Naive B cell (primary cell): ENCODE data around the gene ABHD18. TPM values are rescaled to one million over a fixed set of nuclear protein-coding genes. Genes with fewer than 3 reads are reported as not detected.
"Not testable (repeated sequence)": the region's sequence is repeated elsewhere in the genome, so short reads cannot be mapped to it uniquely, and the experiment has no call there.

Experiments used
- ATAC-seq, 2 donors: fragments of 150-1000 bp; cut with Tn5 transposase; 2 replicates each; pipeline ENCODE4 v1.10.0; 2021; ENCODE audit warnings: low read depth in 2 of 2, mild to moderate bottlenecking in 2 of 2, moderate library complexity in 2 of 2
- DNase-seq: peaks from one replicate; pipeline ENCODE4 v3.0.0; 2022
- H3K27ac Mint-ChIP-seq, 6 donors: one replicate each; pipeline ENCODE4 v1.8.0; 2020 to 2022; ENCODE audit warnings: mild to moderate bottlenecking in 6 of 6, mixed read lengths in 6 of 6, moderate library complexity in 5 of 6, inconsistent platforms in 2 of 6
- H3K27me3 Mint-ChIP-seq, 3 donors: one replicate each; pipeline ENCODE4 v1.8.0; 2021 to 2022; ENCODE audit warnings: mixed read lengths in 3 of 3, mild to moderate bottlenecking in 1 of 3
- H3K36me3 Mint-ChIP-seq, 2 donors: one replicate each; pipeline ENCODE4 v1.8.0; 2020 to 2022; ENCODE audit warnings: mixed read lengths in 2 of 2, inconsistent platforms in 1 of 2, mild to moderate bottlenecking in 1 of 2
- H3K4me1 Mint-ChIP-seq, 3 donors: one replicate each; pipeline ENCODE4 v1.8.0; 2020 to 2022; ENCODE audit warnings: mixed read lengths in 3 of 3, inconsistent platforms in 1 of 3, mild to moderate bottlenecking in 1 of 3, moderate library complexity in 1 of 3
- H3K4me3 Mint-ChIP-seq, 8 donors: one replicate each; pipeline ENCODE4 v1.8.0; 2020 to 2022; ENCODE audit warnings: mild to moderate bottlenecking in 8 of 8, mixed read lengths in 8 of 8, moderate library complexity in 8 of 8, inconsistent platforms in 2 of 8
- H3K9me3 Mint-ChIP-seq, 7 donors: one replicate each; pipeline ENCODE4 v1.8.0; 2020 to 2022; ENCODE audit warnings: mixed read lengths in 7 of 7, mild to moderate bottlenecking in 5 of 7, inconsistent platforms in 2 of 7, moderate library complexity in 1 of 7
- polyA plus RNA-seq, 6 donors: library from polyadenylated mRNA; unstranded; fragments of 300-500 nt; fragmentation: Illumina TruSeq; gene quantifications; one replicate each; pipeline ENCODE4 v1.2.3, GENCODE V29; 2021; ENCODE audit warnings: low read depth in 6 of 6

The ABHD18 gene
- polyA plus RNA-seq, 6 donors from 2014 or later, result 3.4 to 12.3 (median 8.5) TPM

- ATAC-seq (peak; percentile 38 to 43), DNase-seq (peak; percentile 67)
- H3K4me3 Mint-ChIP-seq, result peak overlapping the region; percentile 82 to 98 (median 96)
- H3K36me3 Mint-ChIP-seq, result no peaks in the 10 kb centered on the region
- no peaks in the 10 kb centered on the region for H3K27me3 Mint-ChIP-seq
- H3K27ac Mint-ChIP-seq, result peak overlapping the region; percentile 94 to 98 (median 97)
- no peaks in the 10 kb centered on the region for H3K9me3 Mint-ChIP-seq
- H3K4me1 Mint-ChIP-seq, result peaks cover 10 to 42% (median 35%) of the 10 kb centered on the region in 3 donors
Measured at GRCh38 chr4:127965803-127966175, 583 bp downstream of the ABHD18 start.

DNA sequence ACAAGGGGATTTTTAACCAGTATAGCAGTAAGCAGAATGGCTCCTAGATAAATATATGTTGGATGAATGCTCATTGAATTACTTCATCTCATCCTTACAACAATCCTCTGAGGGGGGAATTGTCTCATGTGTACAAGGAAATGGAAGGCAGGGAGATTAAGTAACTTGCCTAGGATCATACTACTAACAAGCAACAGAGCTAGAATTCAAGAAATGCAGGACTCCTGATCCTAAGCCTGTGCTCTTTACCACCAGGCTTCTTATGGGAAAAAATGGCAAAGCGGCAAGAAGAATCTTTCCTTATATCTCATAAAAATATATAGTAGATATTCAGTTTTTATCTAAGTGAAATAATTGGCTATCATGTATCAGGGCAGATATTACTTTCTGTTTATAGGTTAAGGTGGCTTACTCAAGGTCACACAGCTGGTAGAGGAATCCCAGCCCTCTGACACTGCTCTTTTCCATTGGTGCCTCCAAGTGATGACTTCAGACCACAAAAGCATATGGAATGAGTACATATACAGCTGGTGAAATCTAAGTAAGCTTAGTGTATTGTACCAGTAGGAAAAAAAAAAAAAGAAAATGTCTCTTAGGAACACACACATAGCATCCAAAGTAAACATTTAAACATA, 2.1 kb downstream of the ABHD18 start:
- Mint-ChIP-seq H3K27me3 (no peaks in the 10 kb centered on the region), H3K9me3 (no peaks in the 10 kb centered on the region), H3K4me1 (peaks cover 10 to 44% (median 40%) of the 10 kb centered on the region in 3 donors), H3K27ac (peak overlapping the region in 3 of 6 donors; percentile 12 to 68 (median 57)), H3K36me3 (no peaks in the 10 kb centered on the region), H3K4me3 (peak overlapping the region in 4 of 8 donors; percentile 34 to 98 (median 64))
- DNase-seq (no peak), ATAC-seq (no peak)

GRCh38 chr4:127968586-127968985, 3.4 kb downstream of the ABHD18 start:
- DNase-seq, result no peak
- Mint-ChIP-seq H3K27ac (peak overlapping the region in 1 of 6 donors; percentile 56), H3K27me3 (no peaks in the 10 kb centered on the region), H3K9me3 (no peaks in the 10 kb centered on the region), H3K36me3 (no peaks in the 10 kb centered on the region), H3K4me3 (peak overlapping the region in 1 of 8 donors; percentile 47), H3K4me1 (peaks cover 10 to 35% (median 31%) of the 10 kb centered on the region in 3 donors)
- no peak for ATAC-seq

DNA sequence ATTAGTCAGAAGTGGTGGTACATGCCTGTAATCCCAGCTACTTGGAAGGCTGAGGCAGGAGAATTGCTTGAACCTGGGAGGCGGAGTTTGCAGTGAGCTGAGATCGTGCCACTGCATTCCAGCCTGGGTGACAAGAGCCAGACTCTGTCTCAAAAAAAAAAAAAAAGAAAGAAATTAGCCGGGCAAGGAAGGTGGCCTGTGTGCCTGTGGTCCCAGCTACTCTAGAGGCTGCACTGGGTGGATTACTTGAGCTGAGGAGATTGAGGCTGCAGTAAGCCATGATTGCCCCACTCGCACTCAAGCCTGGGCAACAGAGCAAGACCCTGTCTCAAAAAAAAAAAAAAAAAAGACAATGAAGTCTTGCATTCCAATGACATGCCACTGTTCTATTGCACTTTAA, 5.7 kb downstream of the ABHD18 start:
- not testable (repeated sequence) for H3K36me3 Mint-ChIP-seq, DNase-seq, H3K4me3 Mint-ChIP-seq, H3K27me3 Mint-ChIP-seq, H3K9me3 Mint-ChIP-seq, H3K27ac Mint-ChIP-seq, ATAC-seq
- H3K4me1 Mint-ChIP-seq, result peaks cover 7 to 22% (median 20%) of the 10 kb centered on the region in 3 donors

GRCh38 chr4:127975121-127975770, 10.0 kb downstream of the ABHD18 start:
- H3K9me3 Mint-ChIP-seq, result no peaks in the 10 kb centered on the region
- no peak for ATAC-seq
- peaks cover 4 to 14% (median 5%) of the 10 kb centered on the region in 3 donors for H3K4me1 Mint-ChIP-seq
- no peaks in the 10 kb centered on the region for H3K27me3 Mint-ChIP-seq
- DNase-seq, result no peak
- H3K27ac Mint-ChIP-seq, result no peak overlapping the region
- H3K4me3 Mint-ChIP-seq, result no peak overlapping the region
- peaks cover 0 to 7% of the 10 kb centered on the region in 2 donors for H3K36me3 Mint-ChIP-seq

DNA sequence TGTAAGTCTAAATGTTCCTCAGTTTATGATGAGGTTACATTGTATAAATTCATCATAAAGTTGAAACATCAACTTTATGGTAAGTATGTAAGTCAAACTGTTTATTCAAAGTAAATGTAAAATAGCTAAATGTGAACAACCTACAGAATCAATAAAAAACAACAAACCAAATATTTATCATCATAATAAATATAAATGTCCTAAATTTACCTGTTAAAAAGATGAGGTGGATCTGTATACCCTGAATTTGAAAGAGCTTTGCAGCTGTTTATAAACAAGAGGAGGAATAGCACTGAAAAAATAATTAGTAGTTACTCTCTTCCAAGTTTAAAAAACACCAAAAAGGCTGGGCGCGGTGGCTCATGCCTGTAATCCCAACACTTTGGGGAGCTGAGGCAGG, 13.7 kb downstream of the ABHD18 start:
- no peaks in the 10 kb centered on the region for H3K9me3 Mint-ChIP-seq
- peaks cover 0 to 7% of the 10 kb centered on the region in 2 donors for H3K36me3 Mint-ChIP-seq
- no peak overlapping the region for H3K4me3 Mint-ChIP-seq
- no peaks in the 10 kb centered on the region for H3K27me3 Mint-ChIP-seq
- H3K27ac Mint-ChIP-seq, result no peak overlapping the region
- no peak for DNase-seq
- ATAC-seq, result no peak
- H3K4me1 Mint-ChIP-seq, result peaks cover 0 to 7% (median 5%) of the 10 kb centered on the region in 3 donors

GRCh38 chr4:127982445-127982844, 17.2 kb downstream of the ABHD18 start:
- ATAC-seq (no peak), DNase-seq (no peak)
- H3K36me3 Mint-ChIP-seq, result peaks cover 7 to 15% of the 10 kb centered on the region in 2 donors
- H3K4me3 Mint-ChIP-seq, result no peak overlapping the region
- no peaks in the 10 kb centered on the region for H3K27me3 Mint-ChIP-seq
- peaks cover 0 to 1% (median 0%) of the 10 kb centered on the region in 7 donors for H3K9me3 Mint-ChIP-seq
- H3K4me1 Mint-ChIP-seq, result peaks cover 0 to 3% (median 0%) of the 10 kb centered on the region in 3 donors
- peak overlapping the region in 1 of 6 donors; percentile 34 for H3K27ac Mint-ChIP-seq

- no peak for DNase-seq
Measured at GRCh38 chr4:127985989-127986388, 20.8 kb downstream of the ABHD18 start.

DNA sequence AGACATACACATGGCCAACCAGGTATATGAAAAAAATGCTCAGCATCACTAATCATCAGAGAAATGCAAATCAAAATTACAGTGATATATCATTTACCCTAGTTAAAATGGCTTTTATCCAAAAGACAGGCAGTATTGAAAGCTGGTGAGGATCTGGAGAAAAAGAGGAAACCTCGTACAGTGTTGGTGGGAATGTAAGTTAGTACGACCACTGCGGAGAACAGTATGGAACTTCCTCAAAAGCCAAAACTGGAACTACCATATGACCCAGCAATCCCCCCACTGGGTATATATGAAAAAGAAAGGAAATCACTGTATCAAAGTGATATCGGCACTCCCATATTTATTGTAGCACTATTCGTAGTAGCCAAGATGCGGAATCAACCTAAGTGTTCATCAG, 23.4 kb downstream of the ABHD18 start:
- H3K4me1 Mint-ChIP-seq, result peaks cover 0 to 8% (median 6%) of the 10 kb centered on the region in 3 donors
- H3K36me3 Mint-ChIP-seq, result peaks cover 7 to 20% of the 10 kb centered on the region in 2 donors
- ATAC-seq (no peak), DNase-seq (no peak)
- H3K9me3 Mint-ChIP-seq, result peaks cover 0 to 1% (median 0%) of the 10 kb centered on the region in 7 donors
- no peaks in the 10 kb centered on the region for H3K27me3 Mint-ChIP-seq
- H3K4me3 Mint-ChIP-seq, result no peak overlapping the region
- H3K27ac Mint-ChIP-seq, result no peak overlapping the region

More at GRCh38 chr4:127985989-127986388, 20.8 kb downstream of the ABHD18 start:
- Mint-ChIP-seq H3K36me3 (peaks cover 7 to 20% of the 10 kb centered on the region in 2 donors), H3K4me1 (peaks cover 0 to 3% (median 0%) of the 10 kb centered on the region in 3 donors), H3K4me3 (no peak overlapping the region), H3K27ac (peak overlapping the region in 1 of 6 donors; percentile 27), H3K27me3 (no peaks in the 10 kb centered on the region), H3K9me3 (peaks cover 0 to 1% (median 0%) of the 10 kb centered on the region in 7 donors)
- no peak for ATAC-seq

DNA sequence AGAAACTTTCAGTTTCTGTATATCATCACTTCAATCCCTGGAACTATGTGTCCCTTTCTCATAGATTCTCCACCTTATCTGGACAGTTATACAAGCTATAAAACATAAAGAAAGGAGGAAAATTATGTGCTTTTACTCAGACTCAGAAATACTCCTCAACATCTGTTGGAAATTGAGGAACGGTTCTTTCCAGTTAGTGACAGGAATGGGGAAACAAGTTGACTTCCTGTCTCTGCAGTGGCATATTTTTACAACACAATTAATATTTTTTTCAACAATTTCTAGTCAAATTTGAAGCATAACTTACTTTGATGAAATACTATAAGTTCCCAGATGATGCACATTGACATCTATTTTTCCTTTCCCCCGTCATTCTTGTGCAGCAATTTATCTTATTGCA, 27.9 kb downstream of the ABHD18 start:
- H3K4me3 Mint-ChIP-seq, result no peak overlapping the region
- H3K9me3 Mint-ChIP-seq, result peaks cover 0 to 8% (median 0%) of the 10 kb centered on the region in 7 donors
- H3K27ac Mint-ChIP-seq, result no peak overlapping the region
- no peaks in the 10 kb centered on the region for H3K36me3 Mint-ChIP-seq
- H3K4me1 Mint-ChIP-seq, result peaks cover 8 to 25% (median 14%) of the 10 kb centered on the region in 3 donors
- DNase-seq, result no peak
- ATAC-seq, result no peak
- H3K27me3 Mint-ChIP-seq, result no peaks in the 10 kb centered on the region

DNA sequence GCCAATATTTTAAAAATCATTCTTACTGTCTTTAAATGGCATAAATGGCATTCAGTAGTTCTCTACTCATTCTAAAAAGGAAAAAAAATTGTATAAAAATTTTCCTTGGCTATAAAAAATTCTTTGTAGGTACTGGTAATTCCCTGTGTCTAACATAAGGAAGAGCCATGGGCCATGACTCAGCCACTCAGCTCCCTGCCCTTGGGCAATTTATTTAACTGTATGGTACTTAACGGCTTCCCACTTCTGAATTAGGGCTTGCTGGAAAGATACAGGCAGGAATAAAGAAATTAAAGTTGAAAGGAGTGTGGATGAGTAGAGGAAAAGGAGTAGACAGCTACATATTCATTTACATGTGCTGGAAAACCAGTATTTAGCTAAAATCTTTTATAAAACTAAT, 30.6 kb downstream of the ABHD18 start:
- Mint-ChIP-seq H3K27ac (peak overlapping the region in 4 of 6 donors; percentile 28 to 74 (median 53)), H3K27me3 (no peaks in the 10 kb centered on the region), H3K36me3 (peaks cover 11 to 12% of the 10 kb centered on the region in 2 donors), H3K9me3 (peaks cover 0 to 14% (median 4%) of the 10 kb centered on the region in 7 donors), H3K4me3 (no peak overlapping the region), H3K4me1 (peaks cover 9 to 32% (median 20%) of the 10 kb centered on the region in 3 donors)
- DNase-seq (no peak), ATAC-seq (no peak)

- peaks cover 11 to 12% of the 10 kb centered on the region in 2 donors for H3K36me3 Mint-ChIP-seq
- peak overlapping the region in 2 of 8 donors; percentile 45 to 75 for H3K4me3 Mint-ChIP-seq
- ATAC-seq, result not testable (repeated sequence)
Measured at GRCh38 chr4:127996521-127996920, 31.3 kb downstream of the ABHD18 start.

GRCh38 chr4:127997534-127998388, 32.6 kb downstream of the ABHD18 start:
- peak; percentile 29 for DNase-seq
- H3K36me3 Mint-ChIP-seq, result peaks cover 13 to 15% of the 10 kb centered on the region in 2 donors
- peak overlapping the region in 2 of 8 donors; percentile 0 to 72 for H3K4me3 Mint-ChIP-seq
- H3K4me1 Mint-ChIP-seq, result peaks cover 9 to 33% (median 29%) of the 10 kb centered on the region in 3 donors
- H3K27me3 Mint-ChIP-seq, result no peaks in the 10 kb centered on the region
- ATAC-seq, result peak; percentile 87 to 89
- H3K9me3 Mint-ChIP-seq, result peaks cover 0 to 14% (median 4%) of the 10 kb centered on the region in 7 donors
- H3K27ac Mint-ChIP-seq, result peak overlapping the region; percentile 55 to 98 (median 90)

More at GRCh38 chr4:127996521-127996920, 31.3 kb downstream of the ABHD18 start:
- H3K27me3 Mint-ChIP-seq, DNase-seq: not testable (repeated sequence)
- Mint-ChIP-seq H3K9me3 (peaks cover 0 to 14% (median 4%) of the 10 kb centered on the region in 7 donors), H3K27ac (peak overlapping the region in 2 of 6 donors; percentile 28 to 50), H3K4me1 (peaks cover 9 to 36% (median 28%) of the 10 kb centered on the region in 3 donors)
